Glomerular endothelial cell (primary cell): ENCODE results near the gene SDCBP2. TPM values are rescaled to one million over a fixed set of nuclear protein-coding genes. Genes with fewer than 3 reads are reported as not detected.

Experiments used
- DNase-seq: peaks from one replicate; pipeline ENCODE4 v3.0.0-alpha.2; 2011; ENCODE audit warnings: low read depth, low spot score; ENCODE audit errors: extremely low read depth
- total RNA-seq: library from RNA; depleted of rRNA; stranded (reverse); fragments of >200 nt; gene quantifications from 2 replicates; pipeline ENCODE4 v1.2.3, GENCODE V29; 2015

The SDCBP2 gene
- total RNA-seq, 1 donor from 2014 or later = 4.4 TPM

DNA sequence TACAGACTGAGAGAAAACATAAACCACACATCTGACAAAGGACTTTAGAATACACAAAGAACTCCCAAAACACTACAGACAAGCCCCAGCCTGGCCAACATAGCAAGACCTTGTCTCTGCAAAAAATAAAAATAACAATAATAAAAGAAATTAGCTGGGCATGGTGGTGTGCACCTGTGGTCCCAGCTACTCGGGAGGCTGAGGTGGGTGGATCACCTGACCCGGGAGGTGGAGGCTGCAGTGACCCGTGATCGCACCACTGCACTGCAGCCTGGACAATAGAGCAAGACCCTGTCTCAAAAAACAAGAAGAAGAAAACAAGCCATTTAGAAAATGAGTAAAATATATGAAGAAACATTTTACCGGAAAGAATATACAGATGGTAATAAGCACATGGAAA lies 13.1 kb downstream of the SDCBP2 start:
- no peak for DNase-seq

DNA sequence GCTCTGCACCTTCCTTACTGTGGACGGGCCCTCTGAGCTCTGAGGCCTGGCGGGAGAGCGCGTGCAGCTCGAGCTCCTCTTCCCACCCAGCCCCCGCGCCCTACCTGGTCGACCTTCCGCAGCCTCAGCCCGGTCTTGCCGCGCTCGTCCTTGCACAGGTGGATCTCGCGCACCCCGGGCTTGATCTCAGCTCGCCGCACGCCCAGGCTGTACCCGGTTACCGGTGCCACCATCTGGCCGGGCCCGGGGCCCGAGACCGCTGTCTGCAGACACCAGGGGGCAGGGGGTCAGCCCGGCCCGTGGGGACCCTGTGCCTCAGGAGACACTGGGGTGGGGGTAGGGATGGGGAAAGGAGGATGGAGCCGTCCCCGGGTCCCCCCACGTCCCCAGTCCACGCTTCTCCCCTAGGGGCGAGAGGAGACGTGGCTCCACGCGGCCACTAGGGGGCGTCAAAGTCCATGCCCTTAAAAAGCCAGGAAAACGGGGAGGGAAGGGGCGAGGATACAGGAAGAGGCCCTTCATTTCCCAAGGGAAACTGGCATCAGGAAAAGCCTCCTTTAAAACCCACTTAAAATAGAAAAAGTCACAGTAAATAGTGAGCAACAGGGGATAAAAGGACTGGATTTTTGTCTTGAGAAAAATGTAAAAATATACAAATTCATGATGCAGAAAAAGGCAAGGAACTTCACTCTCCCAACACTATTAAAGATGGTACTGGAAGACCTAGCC lies 15.5 kb downstream of the SDCBP2 start:
- DNase-seq = no peak

DNA sequence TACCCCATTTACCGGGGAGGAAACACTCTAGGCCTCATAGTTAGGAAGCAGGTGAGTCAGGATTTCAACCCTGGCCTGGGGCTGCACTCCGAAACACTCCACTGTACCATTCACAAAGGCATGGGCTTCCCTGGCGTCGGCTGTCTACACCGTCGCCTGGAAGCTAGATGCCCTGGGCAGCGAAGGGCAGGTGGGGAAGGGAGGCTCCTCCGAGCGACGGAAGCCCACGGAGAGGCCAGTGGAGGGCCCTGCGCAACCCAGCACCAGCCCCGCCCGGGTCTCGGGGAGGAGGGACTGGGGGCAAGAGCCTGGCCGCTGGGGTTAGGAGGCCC lies 16.1 kb downstream of the SDCBP2 start:
- no peak for DNase-seq

DNA sequence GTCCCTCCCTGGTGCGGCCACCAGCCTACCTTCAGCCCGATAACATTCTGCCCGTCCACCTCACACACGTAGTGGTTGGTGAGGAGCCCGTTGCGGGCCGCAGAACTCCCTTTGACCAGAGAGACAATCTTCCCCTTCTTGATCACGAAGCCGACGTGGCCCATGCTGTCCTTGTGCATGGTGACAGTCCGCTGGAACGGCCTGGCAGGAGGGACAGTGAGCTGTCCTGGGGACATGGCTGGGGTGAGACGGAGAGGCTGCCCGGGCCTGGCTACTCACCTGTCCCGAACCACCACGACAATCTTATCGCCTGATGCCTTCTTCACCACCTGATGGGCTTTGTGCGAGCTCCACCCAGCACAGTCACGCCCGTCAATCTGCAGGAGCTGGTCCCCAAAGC lies 16.6 kb downstream of the SDCBP2 start:
- DNase-seq = no peak

DNA sequence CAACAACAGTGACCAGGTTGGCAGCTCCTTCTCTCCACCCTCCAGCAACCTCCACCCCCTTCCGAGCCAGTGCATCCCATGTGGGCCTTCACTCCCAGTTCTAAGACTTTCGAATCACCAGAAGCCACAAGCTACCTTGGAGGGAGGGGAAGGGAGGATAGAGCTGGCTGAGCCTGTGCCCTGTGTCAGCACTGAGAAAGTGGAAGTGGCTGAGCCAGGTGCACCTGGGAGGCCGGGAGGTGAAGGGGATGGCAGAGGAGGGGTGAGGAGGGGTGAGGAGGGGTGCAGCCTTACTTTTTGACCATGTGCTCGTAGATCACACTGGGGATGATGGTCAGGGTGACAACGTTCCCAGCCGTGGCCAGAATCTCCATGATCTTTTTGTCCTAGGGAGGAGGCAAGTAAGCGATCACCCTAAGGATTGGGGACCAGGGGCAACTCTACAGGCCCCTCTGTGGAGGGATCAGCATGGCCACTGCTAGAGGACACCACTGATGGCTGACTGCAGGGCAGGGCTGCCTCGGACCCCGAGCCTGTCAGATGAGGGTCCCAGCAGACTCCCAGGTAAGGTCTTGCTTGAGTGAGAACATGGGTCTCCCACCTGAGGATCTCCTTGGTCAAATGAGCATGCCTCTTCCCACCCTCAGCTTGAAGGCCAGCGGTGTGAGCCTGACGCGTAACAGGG lies 18.3 kb downstream of the SDCBP2 start:
- DNase-seq = no peak

DNA sequence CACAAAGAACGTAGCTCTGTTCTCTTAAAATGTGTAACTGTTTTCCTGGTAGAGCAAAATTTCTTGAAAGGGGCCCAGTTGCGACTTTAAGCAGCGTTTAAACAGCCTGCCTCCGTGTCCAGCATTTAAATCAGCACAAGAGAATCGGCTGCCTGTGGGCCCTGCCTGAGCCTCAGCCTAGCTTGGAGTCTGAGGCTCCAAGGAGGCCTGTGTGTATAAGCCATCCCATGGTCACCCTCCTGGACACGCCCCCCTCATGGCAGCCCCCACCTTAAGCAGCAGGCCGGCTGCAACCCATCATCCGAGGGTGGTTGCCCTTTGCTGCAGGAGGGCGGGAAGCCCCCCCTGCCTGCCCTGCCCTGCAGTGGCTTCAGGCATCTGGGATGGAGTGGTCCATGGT lies 18.9 kb downstream of the SDCBP2 start:
- no peak for DNase-seq

DNA sequence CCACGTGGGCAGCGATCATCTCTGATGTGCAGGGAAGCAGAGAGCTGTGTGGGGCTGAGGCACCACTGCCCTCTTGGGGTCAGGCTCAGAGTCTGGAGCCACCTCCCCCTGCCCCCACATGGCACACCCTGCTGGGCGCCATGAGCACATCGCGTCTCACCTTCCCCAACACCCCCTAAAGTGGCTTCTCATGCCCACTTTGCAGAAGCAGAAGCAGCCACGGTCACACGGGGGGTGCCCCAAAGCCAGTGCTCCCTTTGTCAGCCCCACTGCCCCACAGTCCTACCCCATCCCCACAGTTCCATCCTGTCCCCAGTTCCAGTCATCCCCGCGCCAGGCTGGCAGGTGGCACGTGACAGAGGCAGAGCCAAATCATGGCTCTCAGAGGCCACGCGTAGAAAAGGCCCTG lies 19.5 kb downstream of the SDCBP2 start:
- DNase-seq = no peak

DNA sequence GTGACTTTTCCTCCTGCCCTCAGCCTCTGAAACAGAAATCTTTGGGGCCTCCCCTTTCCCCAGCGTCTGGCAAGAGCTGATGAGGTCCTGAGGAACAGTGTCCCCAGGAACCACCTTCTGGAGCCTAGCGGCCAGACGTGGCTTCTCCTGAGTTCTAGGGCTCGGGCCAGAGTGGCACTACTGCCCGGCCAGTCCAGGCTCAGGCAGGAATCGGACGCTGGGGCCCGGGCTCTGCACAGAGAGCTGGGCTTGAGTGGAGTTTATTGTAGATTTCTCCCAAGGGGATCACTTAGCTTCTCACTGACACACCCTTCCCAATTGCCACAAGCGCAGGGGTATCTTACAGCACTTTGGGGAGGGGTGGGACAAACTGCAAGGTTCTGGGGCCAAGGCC lies 20.2 kb downstream of the SDCBP2 start:
- DNase-seq = no peak

DNA sequence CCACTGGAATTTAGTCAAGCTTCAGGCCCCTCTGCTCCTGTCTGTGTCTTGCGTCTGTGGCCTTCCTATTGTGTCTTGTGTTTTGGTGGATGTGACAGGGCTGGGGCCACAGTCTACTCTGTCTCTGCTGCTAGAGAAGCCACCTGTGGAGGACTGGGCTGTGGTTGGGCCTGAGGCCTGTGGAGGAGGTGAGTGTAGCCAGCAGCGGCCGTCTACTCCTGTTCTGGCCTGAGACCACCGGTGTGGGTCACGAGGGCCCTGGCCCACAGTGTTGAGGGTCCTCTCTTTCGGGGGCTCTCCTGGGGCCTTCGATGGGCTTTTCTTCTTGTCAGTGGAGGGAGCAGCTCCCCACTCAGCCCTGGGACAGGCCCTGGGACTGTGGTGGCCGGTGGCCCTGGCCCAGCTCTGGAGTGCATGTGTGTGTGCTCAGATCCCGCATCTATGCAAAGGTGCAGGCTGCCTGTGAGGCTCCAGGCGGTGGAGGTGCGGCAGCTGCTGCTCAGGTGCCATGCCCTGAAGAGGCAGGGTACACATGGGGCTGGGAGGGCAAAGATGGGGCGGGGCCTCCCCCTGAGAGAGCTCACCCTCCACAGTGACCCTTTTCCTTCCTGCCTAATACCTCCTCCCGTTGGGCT lies 20.8 kb downstream of the SDCBP2 start:
- DNase-seq = no peak

DNA sequence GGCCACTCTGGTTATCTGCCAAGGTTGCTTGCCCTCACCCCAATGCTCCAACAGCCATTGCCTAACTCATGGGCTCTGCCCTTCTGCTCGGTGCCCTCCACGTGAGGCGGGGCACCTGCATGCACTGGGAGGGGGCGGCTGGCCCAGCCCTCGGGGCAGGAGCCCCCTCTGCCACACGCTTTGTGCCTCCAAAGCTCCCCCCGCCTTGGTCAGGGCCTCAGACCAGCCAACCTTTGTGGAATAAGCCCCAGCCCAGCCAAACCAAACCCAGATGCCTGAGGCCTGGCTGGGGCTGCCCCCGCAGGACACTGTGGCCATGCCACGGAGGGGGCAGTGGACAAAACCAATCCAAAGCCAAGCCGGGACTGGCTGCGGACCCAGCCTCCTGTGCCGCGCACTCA lies 21.4 kb downstream of the SDCBP2 start:
- DNase-seq = no peak

DNA sequence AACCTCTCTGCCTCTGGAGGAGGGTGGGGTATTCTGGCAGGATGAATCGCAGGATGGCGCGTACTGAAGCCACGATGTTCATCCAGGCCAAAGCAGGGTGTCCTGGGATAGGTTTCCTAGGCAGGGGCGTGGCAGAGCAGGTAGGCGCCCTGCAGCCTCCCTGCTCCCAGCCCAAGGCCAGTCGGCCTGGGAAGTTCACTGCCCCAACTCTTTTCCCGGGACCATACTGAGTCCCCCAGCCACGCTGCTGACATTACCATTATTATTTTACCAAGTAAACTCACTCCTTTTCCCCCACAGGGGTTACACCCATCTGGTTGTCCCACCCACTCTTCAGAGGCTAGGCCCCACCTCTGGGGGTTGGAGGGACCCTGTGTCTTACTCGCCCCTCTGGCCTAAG lies 21.8 kb downstream of the SDCBP2 start:
- DNase-seq = no peak

DNA sequence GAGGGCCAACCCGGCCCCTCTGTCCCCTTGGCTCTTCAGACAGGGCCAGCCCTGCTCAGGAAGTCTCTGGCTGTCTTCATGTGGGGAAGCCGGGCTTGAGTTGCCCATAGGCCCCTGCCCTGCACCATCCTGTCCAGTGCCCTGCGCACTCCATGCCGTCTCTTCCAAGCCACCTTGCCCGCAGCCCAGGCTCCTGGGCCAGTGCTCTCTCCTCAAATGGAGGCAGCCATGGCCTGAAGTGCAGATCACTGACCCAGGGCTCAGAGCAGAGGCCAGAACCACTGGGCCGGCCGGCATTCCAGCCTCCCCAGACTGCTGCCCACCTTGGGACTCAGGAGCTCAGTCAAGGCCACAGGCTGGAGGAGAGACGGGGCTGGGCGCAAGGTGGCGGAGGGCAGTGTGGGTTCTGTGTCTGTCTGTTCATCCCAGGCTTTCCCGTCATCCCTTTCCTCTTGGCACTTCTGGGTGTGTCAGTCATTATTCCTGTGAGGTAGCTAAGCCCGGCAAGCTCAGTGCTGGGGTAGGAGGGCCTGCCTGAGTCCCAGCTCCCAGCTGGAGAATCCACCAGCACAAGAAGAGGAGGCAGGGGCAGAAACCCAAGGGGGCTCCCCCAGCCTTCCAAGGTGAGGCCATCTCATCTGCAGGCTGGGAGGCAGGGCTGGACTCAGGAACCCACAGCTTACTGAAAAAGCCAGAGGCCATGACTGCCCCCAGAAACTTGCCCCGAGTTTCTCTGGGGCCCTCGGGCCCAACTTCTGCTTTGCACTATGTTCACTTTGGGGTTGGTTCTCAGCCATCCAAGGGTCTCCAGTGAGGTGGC lies 22.4 kb downstream of the SDCBP2 start:
- DNase-seq = no peak

DNA sequence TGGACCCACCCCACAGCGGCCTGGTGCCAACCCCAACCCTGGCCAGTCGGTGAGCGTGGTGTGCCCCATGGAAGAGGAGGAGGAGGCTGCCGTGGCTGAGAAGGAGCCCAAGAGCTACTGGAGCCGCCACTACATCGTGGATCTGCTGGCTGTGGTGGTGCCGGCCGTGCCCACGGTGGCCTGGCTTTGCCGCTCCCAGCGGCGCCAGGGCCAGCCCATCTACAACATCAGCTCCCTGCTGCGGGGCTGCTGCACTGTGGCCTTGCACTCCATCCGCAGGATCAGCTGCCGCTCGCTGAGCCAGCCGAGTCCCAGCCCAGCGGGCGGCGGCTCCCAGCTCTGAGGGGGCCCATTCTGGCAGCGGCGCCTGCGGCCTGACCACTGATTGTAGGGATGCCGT lies 23.2 kb downstream of the SDCBP2 start:
- DNase-seq = no peak

DNA sequence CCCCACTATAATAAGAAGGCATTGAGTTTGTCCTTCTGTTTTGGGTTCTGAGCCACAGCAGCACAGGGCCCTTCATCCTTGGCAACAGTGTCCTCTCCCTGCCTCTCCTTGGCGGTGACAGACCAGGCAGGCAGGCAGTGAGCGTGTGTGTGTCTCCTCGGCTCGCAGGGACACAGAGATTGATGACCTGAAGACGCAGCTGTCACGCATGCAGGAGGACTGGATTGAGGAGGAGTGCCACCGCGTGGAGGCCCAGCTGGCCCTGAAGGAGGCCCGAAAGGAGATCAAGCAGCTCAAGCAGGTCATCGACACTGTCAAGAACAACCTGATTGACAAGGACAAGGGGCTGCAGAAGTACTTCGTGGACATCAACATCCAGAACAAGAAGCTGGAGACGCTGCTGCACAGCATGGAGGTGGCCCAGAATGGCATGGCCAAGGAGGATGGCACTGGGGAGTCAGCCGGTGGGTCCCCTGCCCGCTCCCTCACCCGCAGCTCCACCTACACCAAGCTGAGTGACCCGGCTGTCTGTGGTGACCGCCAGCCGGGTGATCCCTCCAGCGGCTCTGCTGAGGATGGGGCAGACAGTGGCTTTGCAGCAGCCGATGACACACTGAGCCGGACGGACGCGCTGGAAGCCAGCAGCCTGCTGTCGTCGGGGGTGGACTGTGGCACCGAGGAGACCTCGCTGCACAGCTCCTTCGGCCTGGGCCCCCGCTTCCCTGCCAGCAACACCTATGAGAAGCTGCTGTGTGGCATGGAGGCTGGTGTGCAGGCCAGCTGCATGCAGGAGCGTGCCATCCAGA lies 24.0 kb downstream of the SDCBP2 start:
- no peak for DNase-seq

DNA sequence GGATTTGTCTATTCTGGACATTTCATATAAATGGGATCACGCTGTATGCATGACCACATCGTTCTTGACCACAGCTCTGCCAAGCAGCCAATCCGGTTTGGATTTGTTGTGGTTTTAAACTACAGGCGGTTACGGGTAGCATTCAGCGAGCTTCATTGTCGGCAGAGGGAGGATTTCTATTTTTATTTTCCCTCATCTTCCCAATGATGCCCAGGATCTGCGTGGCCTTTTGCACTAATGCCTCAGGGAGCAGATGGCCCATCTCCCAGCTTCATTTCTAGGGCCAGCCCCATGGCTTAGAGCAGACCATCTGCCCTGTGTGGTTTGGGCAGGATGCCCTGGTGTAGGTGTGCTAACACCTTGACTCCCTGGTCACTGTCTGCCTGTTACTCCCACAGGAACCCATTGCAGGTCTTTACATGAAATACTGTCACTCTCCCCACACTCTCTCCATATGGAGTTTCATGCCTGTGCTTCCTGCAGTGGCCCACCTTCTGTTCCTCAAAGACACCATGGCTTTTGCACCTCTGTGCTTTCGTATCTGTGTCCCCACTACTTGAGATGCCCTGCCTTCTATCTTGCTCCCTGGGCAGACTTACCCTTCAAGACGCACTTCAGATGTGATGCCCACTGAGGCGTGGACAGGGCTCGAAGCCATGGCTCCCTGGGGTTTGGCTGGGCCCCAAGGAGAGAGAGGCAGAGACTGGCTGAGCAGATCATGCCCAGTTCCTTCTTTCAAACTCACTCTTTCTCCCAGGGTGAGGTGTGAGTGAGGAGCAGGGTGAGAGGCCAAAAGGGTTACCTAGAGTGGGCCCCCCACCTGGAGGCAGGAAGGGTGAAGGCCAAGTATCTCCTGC lies 26.0 kb downstream of the SDCBP2 start:
- no peak for DNase-seq

DNA sequence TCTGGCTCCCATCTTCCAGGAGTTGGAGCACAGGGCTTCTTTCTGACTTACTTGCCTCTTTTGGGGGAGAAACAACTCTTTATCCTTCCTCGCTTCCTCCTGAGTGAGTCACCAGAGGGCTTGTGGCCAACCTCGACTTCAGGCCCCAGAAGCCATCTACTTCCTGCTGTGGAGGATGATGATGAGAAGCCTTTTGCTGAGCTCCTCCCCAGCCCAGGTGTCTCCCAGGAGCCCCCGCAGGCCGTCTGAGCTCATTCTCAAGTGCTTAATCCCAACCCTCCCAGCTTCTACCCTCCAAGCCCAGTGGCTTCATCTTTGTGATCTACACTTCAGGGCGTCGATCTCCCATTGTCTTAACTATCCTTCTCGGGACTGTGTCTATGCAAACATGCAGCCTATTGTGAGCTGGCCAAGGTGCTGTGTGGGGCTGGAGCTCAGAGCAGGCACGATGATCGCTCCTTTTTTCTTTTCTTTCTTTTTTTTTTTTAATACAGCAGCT lies 27.9 kb downstream of the SDCBP2 start:
- no peak for DNase-seq

DNA sequence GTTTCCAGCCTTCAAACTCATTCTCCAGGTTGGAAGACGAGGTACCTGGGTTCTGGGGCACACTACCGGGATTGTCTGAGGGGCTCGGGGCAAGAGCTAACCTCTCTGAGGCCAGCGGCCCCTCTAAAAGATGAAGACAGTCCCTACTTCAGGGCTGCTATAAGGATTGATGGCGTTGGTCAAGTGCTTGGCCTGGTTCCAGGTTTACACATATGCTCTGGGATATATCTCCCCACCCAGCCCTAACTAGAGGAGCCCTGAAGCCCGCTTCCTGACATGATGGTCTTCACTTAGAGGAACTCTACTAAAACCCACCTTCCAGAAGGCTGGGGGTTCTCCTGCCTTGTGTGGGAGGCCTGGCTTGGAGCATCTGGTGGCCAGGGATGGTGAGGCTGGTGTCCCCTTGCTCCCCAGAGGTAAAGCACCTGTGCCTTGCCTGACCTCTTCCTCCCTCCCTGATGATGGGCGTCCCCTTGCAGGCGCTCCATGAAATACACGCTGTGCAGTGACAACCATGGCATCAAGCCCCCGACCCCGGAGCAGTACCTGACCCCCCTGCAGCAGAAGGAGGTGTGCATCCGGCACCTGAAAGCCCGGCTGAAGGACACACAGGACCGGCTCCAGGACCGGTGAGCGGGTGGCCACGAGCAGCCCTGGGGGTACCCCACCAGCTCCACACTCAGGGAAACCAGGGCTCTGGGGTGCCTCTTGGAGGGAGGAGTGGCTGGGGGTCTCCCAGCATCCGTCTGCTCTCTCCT lies 28.7 kb downstream of the SDCBP2 start:
- DNase-seq = no peak

DNA sequence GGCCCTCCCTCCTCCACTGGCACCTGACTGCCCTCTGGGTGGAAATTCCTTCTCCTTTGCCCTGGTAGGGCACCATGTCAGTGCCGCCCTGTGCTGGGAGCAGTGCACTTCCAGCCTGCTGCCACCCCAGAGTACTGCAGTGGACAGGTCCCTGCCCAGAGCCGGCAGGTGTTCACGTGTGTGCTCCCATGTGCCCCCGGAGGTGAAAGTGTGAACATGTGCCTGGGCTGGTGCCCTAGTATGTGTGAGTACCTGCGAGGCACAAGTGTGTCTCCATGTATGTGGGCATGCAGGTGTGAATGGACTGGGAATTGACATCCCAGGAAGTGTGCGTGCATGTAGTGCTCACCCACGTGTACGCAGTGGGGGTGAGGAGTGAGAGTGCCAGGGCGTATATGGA lies 29.4 kb downstream of the SDCBP2 start:
- DNase-seq = no peak
